HG03520 (cell line): ENCODE measurements around the gene PRR7.

Experiments used
- ATAC-seq: cut with Tn5 transposase; IDR thresholded peaks from one replicate; pipeline ENCODE4 v1.9.1; 2021; ENCODE audit warnings: mild to moderate bottlenecking, moderate library complexity; ENCODE audit not compliant: unreplicated experiment

Gene PRR7

DNA sequence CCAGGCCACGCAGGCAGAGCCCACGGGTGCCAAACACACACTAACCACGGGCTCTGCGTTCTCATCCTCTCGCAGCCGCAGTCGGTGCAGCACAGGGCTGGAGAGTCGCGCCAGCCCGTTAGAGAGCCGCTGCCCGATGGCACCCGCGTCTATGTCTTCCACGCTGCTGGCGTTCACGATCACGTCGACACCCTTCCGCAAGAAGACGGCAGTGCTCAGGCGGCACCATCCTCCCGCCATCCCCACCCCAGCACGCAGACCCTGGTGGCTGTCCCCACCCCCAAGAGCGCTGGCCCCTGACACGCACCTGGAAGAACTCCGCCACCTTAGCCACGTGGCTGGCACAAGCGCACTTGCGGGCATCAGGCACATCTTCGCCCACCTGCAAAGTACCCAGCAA, 20.8 kb downstream of the PRR7 start:
- ATAC-seq: no peak

- ATAC-seq: no peak
Observed at GRCh38 chr5:177468329-177468684, 21.7 kb downstream of the PRR7 start.

- ATAC-seq: no peak
Observed at GRCh38 chr5:177468685-177469628, 22.3 kb downstream of the PRR7 start.

- no peak for ATAC-seq
Observed at GRCh38 chr5:177469750-177470525, 23.3 kb downstream of the PRR7 start.

DNA sequence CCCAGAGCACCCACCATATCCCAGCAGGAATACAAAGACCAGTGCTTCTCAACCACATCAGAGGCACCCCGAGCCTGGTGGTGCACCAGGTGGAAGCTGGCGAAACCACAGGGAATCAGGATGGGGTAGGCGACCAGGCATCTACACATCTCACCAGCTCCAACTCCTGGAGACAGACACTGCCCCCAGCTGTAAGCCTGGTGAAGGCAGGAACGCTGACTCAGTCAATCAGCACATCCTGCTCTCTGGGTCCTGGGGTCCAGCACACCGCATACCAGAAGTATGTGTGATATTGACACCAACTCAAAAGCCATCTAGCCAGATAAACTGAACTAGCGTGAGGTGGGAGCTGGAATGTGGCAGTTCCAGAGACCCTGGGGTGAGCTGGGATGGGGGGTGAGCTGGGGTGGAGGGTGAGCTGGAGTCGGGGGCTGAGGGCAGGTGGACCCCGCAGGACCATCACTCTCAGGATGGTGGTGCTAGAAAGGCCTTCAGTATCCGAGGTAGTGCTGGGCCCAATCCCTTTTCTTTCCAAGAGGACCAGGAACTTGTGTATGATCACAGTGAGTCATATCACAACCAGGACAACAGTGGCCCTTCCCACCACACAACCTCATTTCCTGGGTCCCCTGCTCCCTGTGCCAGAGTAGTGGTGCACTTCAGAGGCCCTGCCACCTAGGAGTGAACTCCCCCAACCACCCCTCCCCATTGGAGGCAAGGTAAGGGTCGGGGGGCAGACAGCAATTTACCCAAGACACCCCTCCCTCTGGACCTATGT, 24.3 kb downstream of the PRR7 start:
- no peak for ATAC-seq

GRCh38 chr5:177471610-177472356, 25.2 kb downstream of the PRR7 start:
- no peak for ATAC-seq

DNA sequence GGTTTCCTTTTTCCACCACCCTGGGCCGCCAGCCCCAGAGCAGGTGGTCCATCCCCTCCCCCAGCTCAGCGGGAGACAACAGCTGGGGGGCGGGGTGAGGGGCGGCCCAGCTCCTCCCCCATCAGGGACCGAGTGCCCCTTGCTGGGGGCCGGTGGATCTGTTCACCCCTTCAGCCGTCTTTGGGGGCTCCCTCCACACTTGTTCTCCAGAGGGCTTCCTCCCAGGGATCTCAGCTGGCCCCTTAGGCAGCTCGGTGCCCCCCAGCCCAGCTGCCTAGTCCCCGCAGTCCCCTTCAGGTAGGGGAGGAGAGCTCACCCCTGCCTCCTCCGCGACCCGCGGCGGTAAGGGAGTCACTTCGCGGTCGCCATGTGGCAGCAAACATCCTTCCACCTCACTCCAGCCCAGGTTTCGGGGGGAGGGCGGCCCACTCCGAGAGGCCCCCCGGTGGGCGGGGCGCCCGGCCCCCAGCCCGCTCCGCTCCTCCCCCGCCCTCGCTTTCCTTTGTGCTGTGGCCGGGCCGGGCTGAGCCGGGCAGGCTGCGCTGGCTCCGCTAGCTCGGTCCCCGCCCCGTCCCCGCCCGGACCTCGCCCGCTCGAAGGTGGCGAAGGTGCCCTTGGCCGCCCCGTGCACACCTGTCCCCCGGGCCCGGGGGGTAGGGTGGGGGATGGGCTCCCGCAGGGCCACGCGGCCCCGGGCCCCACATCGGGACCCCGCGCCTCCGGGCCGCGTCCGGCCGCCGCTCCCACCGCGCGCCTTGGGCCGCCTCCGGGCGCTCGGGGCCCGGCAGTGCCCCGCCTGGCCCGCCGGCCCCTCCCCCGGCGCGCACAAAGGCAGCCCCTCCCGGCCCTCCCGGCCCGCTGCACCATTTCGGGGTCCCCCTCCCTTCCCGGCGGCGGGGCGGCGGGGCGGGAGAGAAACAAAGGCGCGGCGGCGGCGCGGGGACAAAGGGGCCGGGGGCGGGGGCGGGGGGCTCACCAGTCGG, 26.1 kb downstream of the PRR7 start:
- ATAC-seq: no peak

DNA sequence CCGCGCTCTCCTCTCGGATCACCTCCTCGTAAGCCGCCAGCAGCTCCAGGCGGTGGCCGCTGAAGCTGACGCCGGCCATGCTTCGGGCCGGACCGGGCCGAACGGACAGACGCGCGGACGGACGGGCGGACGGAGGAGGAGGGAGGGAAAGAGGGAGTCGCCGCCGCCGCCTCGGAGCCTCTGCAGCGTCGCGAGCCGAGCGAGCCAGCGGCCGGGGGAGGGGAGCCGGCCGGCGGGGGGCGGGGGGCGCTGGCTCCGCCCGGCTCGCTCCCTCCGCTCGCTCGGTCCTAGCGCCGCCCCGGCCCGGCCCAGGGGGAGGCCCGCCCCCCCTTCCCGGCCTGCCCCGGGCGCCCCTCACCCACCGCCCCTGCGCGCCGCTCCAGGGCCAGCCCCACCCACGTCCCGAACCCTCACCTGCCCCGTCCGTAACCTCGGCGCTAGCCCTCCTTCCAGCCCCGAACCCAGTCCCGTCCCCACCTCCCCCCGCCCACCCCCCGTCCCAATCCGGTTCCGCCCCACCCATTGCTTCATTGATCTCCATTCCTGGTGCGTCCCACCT, 26.9 kb downstream of the PRR7 start, which contains the start of gene DBN1:
Gene DBN1 (minus strand): TSS at position 192 of the 559 bp plus-strand sequence. CDS start 113 bp downstream, at position 79.
- ATAC-seq: no peak

DNA sequence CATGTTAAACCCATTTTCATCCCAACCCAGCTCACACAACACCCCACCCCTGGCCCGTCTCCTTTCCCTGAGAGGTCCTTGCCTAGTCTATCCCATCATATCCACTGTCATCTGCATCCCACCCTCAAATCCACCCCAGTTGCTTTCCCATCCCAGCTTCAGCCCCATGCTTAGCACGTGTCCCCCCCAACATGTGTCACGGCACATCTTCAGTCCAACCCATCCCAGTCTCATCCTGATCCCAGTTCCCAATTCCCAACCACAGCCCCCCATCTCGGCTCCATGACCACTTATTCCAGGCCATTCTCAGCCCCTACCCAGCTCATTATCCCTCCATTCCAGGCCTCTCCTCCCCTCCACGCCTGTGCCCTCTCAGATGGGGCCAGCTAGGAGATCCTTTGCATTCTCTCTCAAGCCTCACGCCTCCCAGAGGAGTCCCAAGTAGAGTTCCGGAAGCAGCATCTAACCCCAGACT, 27.4 kb downstream of the PRR7 start:
- no peak for ATAC-seq

DNA sequence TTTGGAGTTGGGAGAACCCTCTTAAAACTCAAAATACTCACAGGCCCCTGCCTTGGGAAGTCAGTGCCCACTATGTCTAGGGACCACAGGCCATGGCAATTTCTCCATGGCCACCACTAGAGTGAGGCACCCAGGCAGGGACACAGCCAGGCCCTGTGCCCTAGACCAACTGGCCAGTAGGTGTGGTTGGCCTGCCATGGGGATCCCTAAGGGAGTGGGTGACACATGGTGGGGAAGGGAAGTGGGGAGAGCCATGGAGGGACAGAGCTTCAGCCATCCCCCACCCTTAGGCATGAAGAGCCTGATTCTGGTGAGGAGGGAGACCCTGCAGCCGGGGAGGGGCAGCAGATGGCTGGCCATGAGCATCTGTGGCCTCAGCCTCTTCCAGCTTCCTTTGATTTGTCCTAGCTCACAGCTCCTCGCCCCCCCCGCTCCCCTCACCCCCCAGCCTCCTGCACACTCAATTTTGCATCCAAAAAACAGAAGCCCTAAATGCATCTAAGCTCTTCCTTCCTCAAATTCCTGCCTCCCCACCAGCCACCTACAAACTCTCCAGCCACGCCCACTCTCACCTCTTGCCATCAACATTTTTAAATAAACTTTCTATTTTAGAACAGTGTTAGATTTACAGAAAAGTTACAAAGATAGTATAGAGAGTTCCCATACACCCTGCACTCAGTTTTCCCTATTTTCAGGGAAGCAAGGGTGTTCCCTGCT, 28.4 kb downstream of the PRR7 start:
- ATAC-seq: no peak

- ATAC-seq: no peak
Observed at GRCh38 chr5:177475563-177476427, 29.2 kb downstream of the PRR7 start.

- no peak for ATAC-seq
Observed at GRCh38 chr5:177476531-177477233, 30.1 kb downstream of the PRR7 start.

GRCh38 chr5:177477701-177478477, 31.3 kb downstream of the PRR7 start:
- no peak for ATAC-seq

GRCh38 chr5:177478711-177479646, 32.4 kb downstream of the PRR7 start:
- ATAC-seq: no peak

- no peak for ATAC-seq
Observed at GRCh38 chr5:177479774-177480173, 33.2 kb downstream of the PRR7 start.
